ENCODE measurements around the gene CHAC1.

The CHAC1 gene

GRCh38 chr15:40925495-40925862 lies 27.8 kb upstream of the CHAC1 start:
- DNase-seq, result peak; percentile 64

GRCh38 chr15:40925863-40926658 lies 27.2 kb upstream of the CHAC1 start:
- peak; percentile 64 for DNase-seq

- no peak for DNase-seq
These were observed 26.4 kb upstream of the CHAC1 start for GRCh38 chr15:40926659-40927494.

- DNase-seq, result peak; percentile 47
These were observed 25.8 kb upstream of the CHAC1 start for GRCh38 chr15:40927495-40927872.

- DNase-seq, result peak; percentile 96
These were observed 25.1 kb upstream of the CHAC1 start for GRCh38 chr15:40927873-40928806.

GRCh38 chr15:40928821-40929659 lies 24.2 kb upstream of the CHAC1 start, which contains the start of gene DLL4:
Gene DLL4, plus strand, starts transcription at chr15:40929340. Its CDS starts 329 bp downstream, at chr15:40929669.
- DNase-seq, result peak; percentile 95

GRCh38 chr15:40929660-40930429 lies 23.4 kb upstream of the CHAC1 start:
- DNase-seq, result peak; percentile 49

GRCh38 chr15:40930430-40931299 lies 22.6 kb upstream of the CHAC1 start:
- DNase-seq, result peak; percentile 80

GRCh38 chr15:40931300-40932142 lies 21.8 kb upstream of the CHAC1 start:
- DNase-seq, result peak; percentile 22

GRCh38 chr15:40932156-40932555 lies 21.1 kb upstream of the CHAC1 start:
- DNase-seq, result peak; percentile 28

- no peak for DNase-seq
These were observed 20.4 kb upstream of the CHAC1 start for GRCh38 chr15:40932649-40933516.

GRCh38 chr15:40933517-40933902 lies 19.8 kb upstream of the CHAC1 start:
- no peak for DNase-seq

- DNase-seq, result no peak
These were observed 18.8 kb upstream of the CHAC1 start for GRCh38 chr15:40934457-40934856.

- no peak for DNase-seq
These were observed 17.0 kb upstream of the CHAC1 start for GRCh38 chr15:40936234-40936708.

- DNase-seq, result no peak
These were observed 16.3 kb upstream of the CHAC1 start for GRCh38 chr15:40936709-40937666.

- DNase-seq, result peak; percentile 52
These were observed 15.3 kb upstream of the CHAC1 start for GRCh38 chr15:40937762-40938535.
